Upper lobe of left lung (tissue), 6 donors: ENCODE measurements around the gene EMC10. TPM values are rescaled to one million over a fixed set of nuclear protein-coding genes. Genes with fewer than 3 reads are reported as not detected.

Source experiments
- ATAC-seq, 2 donors: fragments of 200-7000 bp; cut with Tn5 transposase; one replicate each; pipeline ENCODE4 v1.9.1; 2022; ENCODE audit warnings: mild to moderate bottlenecking in 2 of 2, moderate library complexity in 2 of 2; ENCODE audit not compliant: low FRiP score in 2 of 2
- DNase-seq, 2 donors: peaks; one replicate each; pipeline ENCODE4 v3.0.0-alpha.2; 2019 to 2020
- H3K27ac ChIP-seq, 4 donors: fragments of 200-600 bp; sonication (generic); one replicate each; pipeline ENCODE4 v1.5.1; 2016 to 2019
- H3K27me3 ChIP-seq, 4 donors: fragments of 200-600 bp; sonication (generic); one replicate each; pipeline ENCODE4 v1.5.1; 2017 to 2019
- H3K36me3 ChIP-seq, 4 donors: fragments of 200-600 bp; sonication (generic); one replicate each; pipeline ENCODE4 v1.5.1; 2016 to 2019
- H3K4me1 ChIP-seq, 4 donors: fragments of 200-600 bp; sonication (generic); one replicate each; pipeline ENCODE4 v1.5.1; 2018 to 2019
- H3K4me3 ChIP-seq, 4 donors: fragments of 200-600 bp; sonication (generic); one replicate each; pipeline ENCODE4 v1.5.1; 2017 to 2019; ENCODE audit warnings: mild to moderate bottlenecking in 2 of 4, moderate library complexity in 1 of 4
- H3K9me3 ChIP-seq, 4 donors: fragments of 200-600 bp; sonication (generic); one replicate each; pipeline ENCODE4 v1.5.1; 2018 to 2019
- EP300 ChIP-seq, 4 donors: sonication (generic); formaldehyde crosslinking; IDR thresholded peaks; one replicate each; pipeline ENCODE4 v1.5.1; 2017; ENCODE audit warnings: antibody characterized with exemption in 4 of 4, control low read depth in 2 of 4
- POLR2A ChIP-seq, 4 donors: fragments of 450-650 bp; IDR thresholded peaks; one replicate each; pipeline ENCODE4 v1.5.1; 2016 to 2017; ENCODE audit warnings: antibody characterized with exemption in 4 of 4, mild to moderate bottlenecking in 2 of 4
- POLR2AphosphoS5 ChIP-seq, 2 donors: sonication (generic); formaldehyde crosslinking; IDR thresholded peaks; one replicate each; pipeline ENCODE4 v1.5.1; 2017; ENCODE audit warnings: antibody characterized with exemption in 2 of 2
- WGBS, 2 donors: methylation state at CpG; one replicate each; pipeline ENCODE4 v1.1.5; 2017 to 2018; 5-methylcytosine and 5-hydroxymethylcytosine counted together
- total RNA-seq, 6 donors: library from RNA; depleted of rRNA in 4 of 6; stranded (reverse); fragments of >200 nt in 4 of 6; gene quantifications; one replicate each; pipeline versions ENCODE4 v1.1.0 to v1.2.1, GENCODE V29; 2016 to 2021
- TF ChIP-seq, protein P1 (sequence below), 6 experiments: fragments of 450-650 bp in 4 of 6; fragments of 200-600 bp in 2 of 6; sonication (generic) in 2 of 6; IDR thresholded peaks; one replicate each; pipeline ENCODE4 v1.5.1; 2016 to 2019; ENCODE audit warnings: antibody characterized with exemption in 6 of 6
- donor health status: DM: no; HTN: no; CAD: no; lungs with moderate emphysema.
- donor health status: DM: no; HTN: yes; CAD: no; lungs with severe emphysema.

Gene EMC10
- total RNA-seq, 6 donors from 2014 or later, result 83.8 to 155 (median 121) TPM

DNA sequence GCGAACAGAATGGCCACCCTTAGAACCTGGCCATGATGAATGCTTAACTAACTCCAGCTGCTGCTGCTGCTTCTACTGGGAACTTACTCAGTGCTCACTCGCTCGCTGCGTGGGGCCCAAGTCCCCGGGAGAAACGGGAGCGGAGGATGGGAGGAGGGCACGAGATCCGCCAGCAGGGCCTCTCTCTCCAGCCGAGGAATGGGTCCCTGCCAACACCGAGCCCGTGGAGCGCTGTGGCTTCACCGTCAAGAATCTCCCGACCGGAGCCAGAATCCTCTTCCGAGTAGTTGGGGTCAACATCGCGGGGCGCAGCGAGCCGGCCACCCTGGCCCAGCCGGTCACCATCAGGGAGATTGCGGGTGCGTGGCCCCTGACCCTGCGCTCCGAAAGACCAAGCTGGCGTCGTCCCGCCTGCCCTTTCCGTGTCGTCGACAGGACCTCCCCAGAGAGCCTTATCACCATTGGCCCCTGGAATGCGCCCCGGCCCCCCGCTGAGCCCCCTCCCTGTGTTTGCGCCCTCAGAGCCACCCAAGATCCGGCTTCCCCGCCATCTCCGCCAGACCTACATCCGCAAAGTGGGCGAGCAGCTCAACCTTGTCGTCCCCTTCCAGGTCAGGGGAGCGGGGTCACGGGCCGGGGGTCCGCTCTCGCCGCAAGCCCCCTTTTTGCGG, 17.8 kb upstream of the EMC10 start:
- peak in 1 of 2 donors; percentile 69 for DNase-seq
- H3K27me3 ChIP-seq, result peaks cover 0 to 11% (median 4%) of the 10 kb centered on the region in 4 donors
- TF ChIP-seq EP300 (IDR thresholded peaks at IDR 0.05) (no peak), POLR2AphosphoS5 (IDR thresholded peaks at IDR 0.05) (no peak), POLR2A (IDR thresholded peaks at IDR 0.05) (no peak)
- TF ChIP-seq, protein P1, sequence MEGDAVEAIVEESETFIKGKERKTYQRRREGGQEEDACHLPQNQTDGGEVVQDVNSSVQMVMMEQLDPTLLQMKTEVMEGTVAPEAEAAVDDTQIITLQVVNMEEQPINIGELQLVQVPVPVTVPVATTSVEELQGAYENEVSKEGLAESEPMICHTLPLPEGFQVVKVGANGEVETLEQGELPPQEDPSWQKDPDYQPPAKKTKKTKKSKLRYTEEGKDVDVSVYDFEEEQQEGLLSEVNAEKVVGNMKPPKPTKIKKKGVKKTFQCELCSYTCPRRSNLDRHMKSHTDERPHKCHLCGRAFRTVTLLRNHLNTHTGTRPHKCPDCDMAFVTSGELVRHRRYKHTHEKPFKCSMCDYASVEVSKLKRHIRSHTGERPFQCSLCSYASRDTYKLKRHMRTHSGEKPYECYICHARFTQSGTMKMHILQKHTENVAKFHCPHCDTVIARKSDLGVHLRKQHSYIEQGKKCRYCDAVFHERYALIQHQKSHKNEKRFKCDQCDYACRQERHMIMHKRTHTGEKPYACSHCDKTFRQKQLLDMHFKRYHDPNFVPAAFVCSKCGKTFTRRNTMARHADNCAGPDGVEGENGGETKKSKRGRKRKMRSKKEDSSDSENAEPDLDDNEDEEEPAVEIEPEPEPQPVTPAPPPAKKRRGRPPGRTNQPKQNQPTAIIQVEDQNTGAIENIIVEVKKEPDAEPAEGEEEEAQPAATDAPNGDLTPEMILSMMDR (IDR thresholded peaks at IDR 0.05), result no peak

DNA sequence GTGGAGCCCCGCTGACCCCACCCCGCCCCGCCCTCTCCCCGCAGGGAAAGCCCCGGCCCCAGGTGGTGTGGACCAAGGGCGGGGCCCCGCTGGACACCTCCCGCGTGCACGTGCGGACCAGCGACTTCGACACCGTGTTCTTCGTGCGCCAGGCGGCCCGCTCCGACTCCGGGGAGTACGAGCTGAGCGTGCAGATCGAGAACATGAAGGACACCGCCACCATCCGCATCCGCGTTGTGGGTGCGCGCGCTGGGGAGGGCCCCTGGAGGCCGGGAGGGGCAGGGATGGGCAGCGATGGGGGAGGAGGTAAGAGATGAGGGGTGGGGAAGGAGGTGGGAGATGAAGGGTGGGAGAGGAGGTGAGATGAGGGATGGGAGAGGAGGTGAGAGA, 17.2 kb upstream of the EMC10 start:
- no peak overlapping the region for H3K4me3 ChIP-seq
- no peaks in the 10 kb centered on the region for H3K36me3 ChIP-seq
- peaks cover 0 to 11% (median 4%) of the 10 kb centered on the region in 4 donors for H3K27me3 ChIP-seq
- TF ChIP-seq POLR2A (IDR thresholded peaks at IDR 0.05) (no peak), POLR2AphosphoS5 (IDR thresholded peaks at IDR 0.05) (no peak), EP300 (IDR thresholded peaks at IDR 0.05) (no peak)
- TF ChIP-seq, protein P1 (IDR thresholded peaks at IDR 0.05), result no peak
- peak in 1 of 2 donors; percentile 83 for DNase-seq
- no peaks in the 10 kb centered on the region for H3K4me1 ChIP-seq
- 62 to 79% methylated on average over 25 to 26 of the region's 32 CpGs for WGBS, 2 donors
- no peak overlapping the region for H3K27ac ChIP-seq
- H3K9me3 ChIP-seq, result no peaks in the 10 kb centered on the region
- ATAC-seq, result no peak

More for the DNA sequence above, 17.8 kb upstream of the EMC10 start:
- no peaks in the 10 kb centered on the region for H3K36me3 ChIP-seq
- no peak for ATAC-seq
- H3K4me3 ChIP-seq, result no peak overlapping the region
- no peaks in the 10 kb centered on the region for H3K4me1 ChIP-seq
- WGBS, 2 donors, result 31 to 38% methylated on average over 12 to 38 of the region's 50 CpGs
- no peaks in the 10 kb centered on the region for H3K9me3 ChIP-seq
- H3K27ac ChIP-seq, result no peak overlapping the region

- ATAC-seq (no peak), DNase-seq (no peak)
- H3K4me1 ChIP-seq, result no peaks in the 10 kb centered on the region
- TF ChIP-seq POLR2A (IDR thresholded peaks at IDR 0.05), result no peak
- TF ChIP-seq, protein P1 (IDR thresholded peaks at IDR 0.05), result no peak
- H3K27me3 ChIP-seq, result peaks cover 0 to 11% (median 4%) of the 10 kb centered on the region in 4 donors
- WGBS, 2 donors, result 81 to 82% methylated on average over 1 of the region's 1 CpG
- H3K27ac ChIP-seq, result no peak overlapping the region
- H3K36me3 ChIP-seq, result no peaks in the 10 kb centered on the region
- no peaks in the 10 kb centered on the region for H3K9me3 ChIP-seq
- H3K4me3 ChIP-seq, result no peak overlapping the region
Measured at GRCh38 chr19:50459638-50460037, 16.7 kb upstream of the EMC10 start.

DNA sequence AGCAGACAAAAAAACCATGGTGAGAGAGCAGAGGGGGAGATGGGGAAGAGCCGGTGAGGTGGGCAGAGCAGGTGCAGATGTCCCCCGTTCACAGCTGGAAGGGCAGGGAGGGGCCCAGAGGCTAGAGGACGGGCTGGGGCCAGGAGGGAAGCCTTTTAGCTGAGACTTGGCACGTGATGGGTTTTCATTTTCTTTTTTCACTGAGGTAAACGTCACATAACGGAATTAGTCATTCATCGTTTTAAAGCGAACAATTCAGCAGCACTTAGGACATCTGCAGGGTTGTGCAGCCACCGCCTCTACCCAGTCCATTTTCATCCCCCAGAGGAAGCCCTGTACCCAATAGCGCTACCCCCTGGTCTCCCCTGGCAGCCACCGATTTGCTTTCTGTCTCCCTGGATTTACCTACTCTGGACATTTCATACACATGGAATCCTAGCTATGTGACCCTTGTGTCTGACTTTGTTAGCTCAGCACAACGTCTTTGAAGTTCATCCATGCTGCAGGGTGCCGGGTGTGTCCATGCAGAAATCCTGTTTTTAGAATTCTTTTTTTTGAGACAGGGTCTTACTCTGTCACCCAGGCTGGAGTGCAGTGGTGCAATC, 16.0 kb upstream of the EMC10 start:
- WGBS, 2 donors, result 31 to 33% methylated on average over 13 of the region's 13 CpGs
- no peak for ATAC-seq
- Histone ChIP-seq H3K9me3 (no peaks in the 10 kb centered on the region), H3K36me3 (no peaks in the 10 kb centered on the region), H3K27me3 (peaks cover 0 to 11% (median 4%) of the 10 kb centered on the region in 4 donors), H3K27ac (no peak overlapping the region), H3K4me3 (no peak overlapping the region), H3K4me1 (no peaks in the 10 kb centered on the region)
- TF ChIP-seq EP300 (IDR thresholded peaks at IDR 0.05) (no peak), POLR2A (IDR thresholded peaks at IDR 0.05) (no peak), POLR2AphosphoS5 (IDR thresholded peaks at IDR 0.05) (no peak)
- TF ChIP-seq, protein P1 (IDR thresholded peaks at IDR 0.05), result no peak
- no peak for DNase-seq
